IPS DF 19.7 (cell line): ENCODE data around the gene GORASP2.

Experiments used
- DNase-seq: peaks from one replicate; pipeline ENCODE4 v3.0.0-alpha.2; 2013; ENCODE audit warnings: low read depth, low spot score

Gene GORASP2

DNA sequence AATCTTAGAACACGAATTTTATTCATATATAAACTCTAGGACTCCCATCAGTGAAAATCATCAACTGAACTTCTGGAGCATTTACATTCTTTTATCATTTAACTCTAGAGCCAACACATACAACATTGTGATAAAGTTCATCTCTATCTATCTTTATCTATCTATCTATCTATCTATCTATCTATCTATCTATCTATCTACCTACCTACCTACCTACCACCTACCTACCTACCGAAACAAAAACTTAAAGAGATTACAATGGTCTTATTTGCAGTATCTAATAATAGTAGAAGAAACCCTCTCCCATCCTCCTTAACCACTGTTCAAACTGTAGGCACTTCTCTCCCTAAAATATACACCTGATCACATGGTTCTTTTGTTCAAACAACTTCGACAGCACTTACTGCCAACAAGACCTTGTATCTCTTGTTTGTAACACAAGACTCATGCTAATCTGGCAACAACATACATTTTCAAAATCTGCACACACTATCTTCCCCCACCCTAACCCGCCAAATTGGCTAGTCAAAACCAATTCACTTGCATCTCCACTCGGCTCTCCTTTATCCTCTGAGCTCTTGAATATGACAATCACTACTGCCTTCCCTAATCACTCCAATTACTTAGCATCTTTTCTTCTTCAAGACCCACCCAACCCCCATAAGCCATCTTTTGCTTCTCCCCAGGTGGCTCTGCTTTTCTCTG is 69.0 kb downstream of the GORASP2 start:
- no peak for DNase-seq

GRCh38 chr2:170999654-171000053 is 70.6 kb downstream of the GORASP2 start:
- DNase-seq = no peak

DNA sequence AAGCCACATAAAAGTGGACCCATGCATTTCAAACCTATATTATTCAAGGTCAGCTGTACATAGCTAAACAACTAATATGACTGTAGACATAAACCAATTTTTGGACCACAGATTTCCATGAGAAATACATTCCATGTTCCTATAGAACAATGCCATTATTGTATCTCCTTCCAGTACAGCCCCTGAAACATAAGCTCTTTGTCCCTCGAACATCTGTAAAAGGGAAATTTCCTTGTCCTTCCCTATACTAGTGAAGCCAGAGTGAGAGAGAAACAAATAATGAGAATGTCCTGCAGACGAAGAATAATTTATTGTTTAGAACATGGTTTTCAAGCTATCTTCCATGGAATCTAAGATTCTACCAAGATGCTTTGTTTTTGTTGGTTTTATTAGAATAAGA is 75.3 kb downstream of the GORASP2 start:
- DNase-seq = no peak

DNA sequence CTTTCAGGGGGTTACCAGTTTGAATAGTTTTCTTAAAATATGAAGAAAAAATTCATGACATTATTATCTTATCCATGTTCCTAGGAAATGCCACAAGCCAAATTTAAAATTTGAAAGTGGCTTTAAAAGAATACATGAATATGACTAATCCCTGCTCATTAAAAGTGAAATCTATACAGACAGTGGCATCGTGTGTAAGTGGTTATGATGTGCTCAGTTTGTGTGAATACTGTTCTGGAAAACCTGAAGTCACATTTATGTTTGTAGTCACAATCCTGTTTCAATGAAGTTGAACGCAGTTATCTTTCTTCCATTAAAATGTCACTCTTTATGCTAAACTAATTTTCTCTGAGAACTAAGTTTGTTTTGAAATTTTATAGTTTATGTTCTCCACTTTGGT is 75.8 kb downstream of the GORASP2 start:
- no peak for DNase-seq

DNA sequence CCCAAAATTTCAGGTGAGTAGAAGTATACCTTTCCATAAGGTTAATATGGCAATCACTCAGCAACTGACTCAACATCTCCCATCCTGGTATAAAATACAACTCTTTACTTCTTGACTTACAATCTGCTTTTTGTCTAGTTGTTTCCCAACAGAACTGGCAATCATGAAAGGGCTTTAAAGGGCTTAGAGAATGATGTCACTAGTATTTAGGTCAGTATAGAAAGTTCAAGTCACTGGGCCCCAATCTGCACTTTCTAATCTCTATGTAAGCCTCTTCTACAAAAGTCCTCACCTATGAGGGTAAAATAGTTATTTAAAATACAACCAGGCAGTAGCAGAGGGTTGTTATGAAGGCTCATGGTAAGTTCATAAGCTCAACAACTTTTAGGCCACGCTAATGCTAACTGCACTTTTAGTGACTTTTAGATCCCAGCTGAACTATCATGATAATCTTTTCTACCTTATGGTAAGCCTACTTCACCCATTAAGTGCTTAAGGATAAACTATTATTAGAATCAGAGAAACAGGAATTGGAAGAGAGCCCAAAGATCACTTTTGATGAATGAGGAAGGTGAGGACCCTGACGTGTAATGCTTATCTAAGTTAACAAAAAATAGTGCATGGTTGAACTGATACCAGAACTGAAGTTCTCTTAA is 79.6 kb downstream of the GORASP2 start:
- no peak for DNase-seq

DNA sequence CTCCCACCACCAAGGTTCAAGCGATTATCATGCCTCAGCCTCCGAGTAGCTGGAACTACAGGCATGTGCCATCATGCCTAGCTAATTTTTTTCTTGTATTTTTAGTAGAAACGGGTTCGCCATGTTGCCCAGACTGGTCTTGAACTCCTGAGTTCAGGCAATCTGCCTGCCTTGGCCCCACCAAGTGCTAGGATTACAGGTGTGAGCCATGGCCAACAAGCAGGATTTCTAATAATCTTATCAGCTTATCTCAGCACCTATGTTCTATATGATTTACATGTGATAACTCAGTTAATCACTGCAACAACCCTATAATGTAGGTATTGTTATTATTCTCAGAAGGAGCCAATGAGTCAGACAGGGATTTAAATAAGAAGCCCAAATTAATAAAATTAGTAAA is 80.3 kb downstream of the GORASP2 start:
- no peak for DNase-seq

- no peak for DNase-seq
These were observed 84.8 kb downstream of the GORASP2 start for GRCh38 chr2:171013851-171014250.

- DNase-seq = no peak
These were observed 87.1 kb downstream of the GORASP2 start for GRCh38 chr2:171016125-171016524.
